Stimulated activated CD4-positive, alpha-beta T cell treated with anti-CD3 and anti-CD28 coated beads, Interleukin-1b, Interleukin-23, amount 100 ng/mL, for 24 hours (primary cell): ENCODE data around the gene RUNX3.
A peak's percentile ranks its signal among the peaks of the same experiment; 100 is the strongest.

Experiments
- DNase-seq, 4 experiments: peaks; one replicate each; pipeline ENCODE4 v3.0.0-alpha.2; 2020; ENCODE audit warnings: low read depth in 4 of 4, low spot score in 1 of 4

The RUNX3 gene

DNA sequence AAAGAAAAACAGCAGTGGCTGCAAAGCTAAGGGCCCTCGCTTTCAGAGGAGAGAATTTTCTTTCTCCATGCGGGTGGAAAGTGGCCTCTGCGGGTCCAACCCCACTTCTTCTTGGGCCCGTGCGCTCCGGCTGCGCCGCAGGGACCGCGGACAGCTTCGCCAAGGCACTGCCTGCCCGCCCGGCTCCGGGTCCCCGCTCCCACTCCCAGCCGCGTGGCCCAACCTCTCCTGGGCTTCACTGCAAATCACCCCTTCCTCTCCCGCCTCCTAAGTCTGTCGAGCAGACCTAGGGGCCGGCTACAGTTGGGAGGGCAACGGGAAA is 1.0 kb upstream of the RUNX3 start:
- DNase-seq, result no peak

DNA sequence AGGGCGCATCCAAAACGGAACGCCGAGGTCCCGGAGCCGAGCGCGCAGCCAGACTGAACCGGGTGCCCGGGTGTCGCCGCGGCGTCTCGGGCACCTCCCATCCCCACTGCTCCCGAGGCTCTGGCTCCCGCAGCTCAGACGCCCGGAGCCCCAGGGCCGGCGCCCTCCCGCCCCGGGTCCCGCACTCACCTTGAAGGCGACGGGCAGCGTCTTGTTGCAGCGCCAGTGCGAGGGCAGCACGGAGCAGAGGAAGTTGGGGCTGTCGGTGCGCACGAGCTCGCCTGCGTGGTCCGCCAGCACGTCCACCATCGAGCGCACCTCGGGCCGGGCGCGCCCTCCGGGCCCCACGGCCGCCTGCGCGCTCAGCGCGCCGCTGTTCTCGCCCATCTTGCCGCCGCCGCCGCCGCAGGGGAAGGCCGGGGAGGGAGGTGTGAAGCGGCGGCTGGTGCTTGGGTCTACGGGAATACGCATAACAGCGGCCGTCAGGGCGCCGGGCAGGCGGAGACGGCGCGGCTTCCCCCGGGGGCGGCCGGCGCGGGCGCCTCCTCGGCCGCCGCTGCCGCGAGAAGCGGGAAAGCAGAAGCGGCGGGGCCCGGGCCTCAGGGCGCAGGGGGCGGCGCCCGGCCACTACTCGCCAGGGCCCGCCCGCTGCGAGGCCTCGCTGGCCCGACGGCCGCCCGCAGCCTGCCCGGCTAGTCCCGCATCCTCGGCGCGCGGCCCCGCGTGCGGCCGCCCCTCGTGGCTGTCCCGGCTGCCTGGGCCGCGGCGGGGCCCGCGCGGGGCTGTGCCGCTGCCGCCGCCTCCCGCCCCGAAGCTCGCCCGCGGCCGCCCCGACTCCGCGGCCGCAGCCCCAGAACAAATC is 447 bp downstream of the RUNX3 start:
- peak in 1 of 4 experiments; percentile 30 for DNase-seq

DNA sequence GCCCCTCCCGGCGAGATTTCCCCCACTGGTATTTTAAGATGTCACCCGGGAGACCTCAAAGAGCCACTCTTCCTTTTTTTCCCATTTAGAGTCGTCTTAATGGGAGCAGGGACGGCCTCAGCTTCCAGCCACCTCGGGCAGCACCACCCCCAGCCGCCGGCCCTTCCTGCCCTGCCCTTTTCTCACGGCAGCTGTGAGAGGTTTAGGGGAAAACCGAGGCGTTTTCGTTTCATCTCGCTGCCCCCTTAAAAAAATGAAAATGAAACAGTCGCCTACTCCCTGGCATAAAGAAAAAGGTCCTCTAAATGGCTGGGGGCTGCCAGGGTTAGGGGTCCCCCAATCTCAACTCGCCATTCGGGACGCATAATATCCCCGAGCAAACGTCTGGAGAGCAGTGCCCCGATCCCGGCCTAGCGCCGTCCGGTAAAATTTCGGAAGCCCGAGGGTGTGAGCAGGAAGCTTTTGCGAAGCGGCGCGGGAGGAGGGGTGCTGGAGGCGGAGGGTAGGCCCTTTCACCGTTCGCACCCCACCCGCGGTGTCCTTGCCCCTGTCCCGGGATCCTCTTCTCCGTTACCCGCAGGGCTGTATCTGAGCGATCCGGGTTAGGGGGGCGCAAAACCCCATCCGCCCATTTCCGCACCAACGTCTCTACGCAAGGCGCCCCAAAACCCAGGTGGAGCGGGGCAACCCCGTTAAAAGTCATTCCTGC is 1.2 kb downstream of the RUNX3 start:
- DNase-seq, result peak in 1 of 4 experiments; percentile 36

DNA sequence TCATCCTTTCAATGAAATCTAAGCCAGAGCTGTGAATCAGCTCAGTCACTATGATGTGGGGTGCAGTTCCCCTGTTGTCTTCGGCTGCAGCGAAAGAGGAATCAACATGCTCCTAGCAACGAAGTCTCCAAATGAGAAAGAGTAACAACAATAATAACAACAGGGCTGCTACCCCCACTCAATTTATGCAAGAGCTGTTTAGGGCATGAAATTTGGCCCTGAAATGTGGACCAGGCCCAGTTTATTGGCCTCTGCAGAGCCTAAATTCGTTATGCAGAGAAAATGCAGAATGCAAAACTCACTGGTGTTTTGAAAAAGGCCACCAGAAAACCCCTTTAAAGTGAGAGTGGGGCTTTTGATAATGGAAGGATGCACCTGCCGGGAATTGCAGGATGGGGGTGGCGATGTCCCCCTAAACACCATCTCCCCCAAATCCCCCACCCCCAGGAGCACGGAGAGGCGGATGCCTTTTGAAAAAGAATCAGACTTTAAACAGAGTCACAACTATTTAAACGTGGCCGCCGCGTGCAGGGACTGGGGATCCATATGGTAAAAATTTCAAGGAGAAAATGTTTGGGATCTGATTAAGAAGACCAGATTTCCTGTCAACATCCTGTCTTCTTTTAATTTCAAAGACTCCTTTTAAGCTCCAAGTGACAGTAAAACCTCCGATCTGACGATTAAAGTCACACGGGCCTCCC is 1.9 kb downstream of the RUNX3 start:
- no peak for DNase-seq

DNA sequence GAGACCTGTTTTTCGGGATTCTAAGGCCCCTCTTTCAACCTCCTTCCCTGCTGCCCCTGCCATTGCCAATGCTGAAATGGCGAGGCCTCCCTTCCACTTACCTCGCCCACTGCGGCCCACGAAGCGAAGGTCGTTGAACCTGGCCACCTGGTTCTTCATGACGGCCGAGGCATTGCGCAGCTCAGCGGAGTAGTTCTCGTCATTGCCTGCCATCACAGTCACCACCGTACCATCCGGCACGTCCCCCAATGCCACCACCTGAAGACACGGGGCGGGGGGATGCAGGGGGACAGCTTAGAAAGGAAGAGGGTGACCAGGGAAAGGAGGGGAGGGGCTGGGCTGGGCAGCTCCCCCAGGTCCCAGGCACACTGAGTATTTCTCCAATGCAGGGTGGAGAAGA is 2.6 kb downstream of the RUNX3 start:
- DNase-seq, result no peak

DNA sequence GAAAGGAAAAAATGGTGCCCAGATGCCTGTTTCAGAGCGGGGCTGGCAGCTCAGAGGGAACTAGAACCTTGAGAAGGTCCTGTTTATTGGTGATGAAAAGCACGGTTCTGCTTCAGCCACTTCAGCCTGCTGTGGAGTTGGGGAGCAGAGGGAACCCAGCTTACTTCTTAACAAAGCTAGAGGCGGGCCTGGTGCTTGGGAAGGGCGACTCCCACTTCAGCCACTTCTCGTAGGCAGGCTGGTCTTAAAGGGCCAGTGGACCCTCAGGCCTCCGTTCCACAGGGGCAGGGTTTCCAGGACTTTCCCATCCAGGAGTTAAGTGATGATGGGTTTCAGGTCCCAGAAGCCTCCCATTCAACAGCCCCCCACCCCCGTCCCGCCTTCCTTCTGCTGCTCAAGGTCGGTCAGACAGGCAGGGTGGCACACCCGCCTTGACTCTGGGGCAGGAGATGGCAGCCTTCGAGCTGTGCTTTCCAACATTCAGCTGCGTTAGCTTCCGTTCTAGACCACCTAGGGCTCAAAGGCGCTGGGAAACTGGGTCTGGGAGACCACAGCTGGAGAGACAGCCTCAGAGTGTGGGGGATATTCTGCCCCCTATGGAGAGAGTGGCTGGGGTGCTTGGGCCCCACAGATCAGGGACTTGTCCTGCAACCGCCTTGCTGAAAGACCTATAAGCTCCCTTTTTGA is 3.4 kb downstream of the RUNX3 start:
- DNase-seq, result no peak

DNA sequence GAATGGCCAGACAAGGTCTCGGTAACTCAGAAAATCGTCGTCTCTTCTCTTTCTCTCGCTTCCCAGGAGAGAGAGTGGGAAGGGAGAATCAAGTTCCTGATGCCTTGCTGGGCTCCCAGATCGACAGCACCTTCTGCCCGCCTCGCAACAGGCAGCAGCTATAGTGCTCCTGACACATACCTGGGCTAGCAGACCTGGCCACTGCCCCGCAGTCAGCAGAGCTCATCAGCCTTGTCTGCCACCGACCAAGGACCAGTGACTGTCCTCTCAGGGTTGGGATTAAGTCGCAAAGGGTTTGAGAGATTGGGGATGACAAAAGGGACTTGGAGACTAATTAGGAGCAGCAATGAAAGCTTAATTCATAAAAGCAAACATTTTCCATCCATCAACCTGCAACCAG is 4.1 kb downstream of the RUNX3 start:
- no peak for DNase-seq

DNA sequence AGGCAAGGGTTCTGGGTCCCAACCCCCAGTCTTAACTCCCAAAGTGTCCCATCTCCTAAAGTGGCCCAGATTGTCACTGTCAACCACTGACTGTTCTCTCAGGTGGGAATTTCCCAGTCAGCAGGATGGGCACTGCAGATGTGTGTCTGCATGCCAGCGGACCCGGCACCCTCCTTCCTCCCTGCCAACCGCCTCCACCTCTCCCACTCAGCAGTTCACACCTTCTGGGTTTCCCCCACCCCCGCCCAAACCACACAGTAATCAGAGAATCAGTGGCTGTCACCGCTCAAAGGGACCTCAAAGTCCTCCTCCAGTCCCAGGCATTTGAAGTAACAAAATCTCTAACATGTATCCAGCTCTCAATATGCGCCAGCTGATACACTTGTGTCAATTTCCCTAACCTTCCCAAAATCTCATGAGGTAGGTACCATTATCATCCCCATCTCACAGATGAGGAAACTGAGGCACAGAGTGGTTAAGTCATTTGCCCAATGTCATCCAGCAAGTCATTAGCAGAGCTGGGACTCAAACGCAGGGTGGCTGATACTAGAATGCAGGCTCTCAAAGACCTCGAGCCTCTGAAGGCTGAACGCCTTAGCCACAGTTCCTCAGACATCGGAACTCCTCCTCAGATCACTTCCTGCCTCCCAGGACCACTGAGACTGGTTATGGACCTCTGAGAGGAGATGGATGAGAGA is 4.8 kb downstream of the RUNX3 start:
- DNase-seq, result peak in 3 of 4 experiments; percentile 62 to 79 (median 64)

DNA sequence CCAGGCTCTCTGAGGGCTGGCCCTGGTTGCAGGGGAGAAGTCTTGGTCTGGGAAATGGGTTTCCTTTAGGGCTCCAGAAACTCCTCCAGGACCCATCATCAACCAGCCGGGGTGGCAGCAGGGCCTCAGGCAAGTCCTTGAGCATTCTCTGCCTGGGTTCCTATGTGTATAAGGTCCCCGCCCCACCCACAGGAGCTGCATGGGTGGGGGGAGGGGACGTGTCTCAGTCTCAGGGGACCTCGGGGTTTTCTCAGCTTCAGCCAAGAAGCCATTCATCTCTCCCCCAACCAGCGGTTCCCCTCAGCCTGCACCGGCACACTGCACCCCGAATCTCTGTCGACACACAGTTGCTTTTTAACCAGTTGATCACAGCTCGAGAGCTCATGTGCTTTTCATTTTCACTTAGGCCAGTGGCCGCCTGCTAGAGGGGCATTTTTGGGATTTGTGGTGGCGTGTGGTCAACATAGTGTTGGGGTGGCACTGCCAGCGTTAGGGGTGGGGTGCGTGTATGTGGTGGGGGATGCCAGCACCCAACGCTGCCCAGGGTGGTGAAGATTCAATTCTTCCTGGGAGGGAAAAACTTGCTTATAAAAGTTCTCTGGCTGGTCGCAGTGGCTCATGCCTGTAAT is 6.5 kb downstream of the RUNX3 start:
- DNase-seq, result no peak

DNA sequence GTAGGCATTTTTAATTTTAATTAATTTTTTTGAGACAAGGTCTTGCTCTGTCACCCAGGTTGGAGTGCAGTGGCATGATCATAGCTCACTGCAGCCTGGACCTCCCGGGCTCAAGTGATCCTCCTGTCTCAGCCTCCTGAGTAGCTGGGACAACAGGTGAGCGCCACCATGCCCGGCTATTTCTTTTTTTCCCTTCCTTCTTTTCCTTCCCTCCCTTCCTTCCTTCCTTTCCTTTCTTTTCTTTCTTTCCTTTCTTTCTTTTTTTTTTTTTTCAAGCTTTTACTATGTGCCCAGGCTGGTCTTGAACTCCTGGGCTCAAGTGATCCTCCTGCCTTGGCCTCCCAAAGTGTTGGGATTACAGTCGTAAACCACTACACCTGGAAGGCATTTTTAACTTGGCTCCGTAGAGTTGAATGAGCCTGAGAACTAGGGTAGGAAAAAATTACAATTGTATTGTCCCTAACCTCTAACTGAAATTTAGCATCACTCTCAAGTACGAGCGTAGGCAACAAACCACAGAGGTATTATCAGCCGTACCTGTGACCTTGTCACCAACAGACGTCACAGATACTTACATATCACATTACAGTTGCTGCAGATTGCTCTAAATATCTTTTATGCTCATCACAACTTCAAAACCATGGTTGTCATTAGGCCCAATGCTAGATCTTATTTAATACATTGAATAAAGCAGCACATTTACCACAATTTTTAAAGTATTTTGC is 8.0 kb downstream of the RUNX3 start:
- no peak for DNase-seq

DNA sequence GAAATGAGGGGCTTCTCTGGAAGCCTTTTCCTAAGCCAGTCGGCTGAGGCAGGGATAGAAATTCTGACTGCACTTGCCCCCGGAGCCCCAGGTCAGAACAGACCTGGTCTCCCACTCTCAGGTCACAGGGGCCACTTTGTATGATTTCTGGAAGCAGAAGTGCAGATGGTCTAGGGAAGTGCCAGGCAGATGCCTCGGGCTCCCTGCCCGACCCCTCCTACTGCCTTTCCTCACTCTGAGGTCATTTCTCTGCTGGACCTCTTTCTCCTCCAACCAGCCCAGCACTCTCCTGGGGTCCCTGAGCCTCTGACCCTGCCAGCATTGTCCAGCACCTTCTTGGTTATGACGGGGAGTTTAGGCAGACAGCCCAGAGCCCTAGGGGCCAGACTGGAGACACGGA is 8.7 kb downstream of the RUNX3 start:
- no peak for DNase-seq

DNA sequence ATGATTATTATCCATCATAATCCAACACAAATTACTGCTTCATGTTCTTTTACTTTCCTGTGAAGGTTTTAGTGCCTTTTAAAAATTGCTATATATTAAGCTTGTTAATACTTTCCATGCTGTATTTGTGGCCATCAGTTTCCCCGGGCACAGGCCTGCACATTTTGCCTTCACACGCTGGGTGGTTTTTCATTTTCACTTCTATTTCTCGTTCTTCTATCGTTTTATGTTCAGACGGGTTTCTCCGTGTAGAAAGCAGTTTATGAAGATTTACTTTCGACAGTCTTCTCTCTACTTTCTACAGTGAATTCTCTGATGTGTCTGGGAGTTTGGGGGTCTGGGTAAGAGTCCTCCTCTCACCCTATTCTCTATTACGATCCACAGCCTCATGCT is 9.5 kb downstream of the RUNX3 start:
- DNase-seq, result no peak

DNA sequence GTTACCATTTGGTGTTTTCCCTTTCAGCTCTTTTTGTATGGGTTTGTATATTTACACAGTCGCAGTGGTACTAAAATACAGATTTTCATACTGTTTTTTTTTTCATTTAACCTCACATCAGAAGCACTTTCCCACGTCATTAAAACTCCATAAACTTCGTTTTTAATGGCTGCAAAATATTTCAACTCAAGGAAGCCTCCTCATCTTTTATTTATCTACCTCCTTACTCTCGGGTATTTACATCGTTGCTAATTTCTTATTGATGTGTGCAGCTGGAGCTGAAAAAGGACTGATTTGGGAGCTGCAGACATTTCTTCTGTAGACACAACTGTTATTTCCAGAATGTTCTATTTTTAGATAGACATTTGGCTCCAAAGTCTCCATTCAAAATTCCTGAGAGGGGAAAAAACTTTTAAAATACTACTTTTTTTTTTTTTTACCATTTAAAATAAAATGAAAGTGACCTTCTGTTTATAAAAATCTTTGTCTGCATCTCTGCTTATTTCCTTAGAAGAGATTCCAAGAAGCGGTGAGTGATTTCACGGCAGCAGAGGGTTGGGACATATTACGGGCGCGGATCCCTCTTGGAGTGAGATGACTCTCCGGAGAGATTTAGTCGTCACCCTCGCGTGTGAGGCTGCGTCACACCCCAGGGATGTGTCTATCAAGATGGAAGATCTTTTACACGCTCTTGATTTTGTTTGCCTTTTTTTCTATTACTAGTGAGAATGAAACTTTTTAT is 10.1 kb downstream of the RUNX3 start:
- peak in 1 of 4 experiments; percentile 43 for DNase-seq

DNA sequence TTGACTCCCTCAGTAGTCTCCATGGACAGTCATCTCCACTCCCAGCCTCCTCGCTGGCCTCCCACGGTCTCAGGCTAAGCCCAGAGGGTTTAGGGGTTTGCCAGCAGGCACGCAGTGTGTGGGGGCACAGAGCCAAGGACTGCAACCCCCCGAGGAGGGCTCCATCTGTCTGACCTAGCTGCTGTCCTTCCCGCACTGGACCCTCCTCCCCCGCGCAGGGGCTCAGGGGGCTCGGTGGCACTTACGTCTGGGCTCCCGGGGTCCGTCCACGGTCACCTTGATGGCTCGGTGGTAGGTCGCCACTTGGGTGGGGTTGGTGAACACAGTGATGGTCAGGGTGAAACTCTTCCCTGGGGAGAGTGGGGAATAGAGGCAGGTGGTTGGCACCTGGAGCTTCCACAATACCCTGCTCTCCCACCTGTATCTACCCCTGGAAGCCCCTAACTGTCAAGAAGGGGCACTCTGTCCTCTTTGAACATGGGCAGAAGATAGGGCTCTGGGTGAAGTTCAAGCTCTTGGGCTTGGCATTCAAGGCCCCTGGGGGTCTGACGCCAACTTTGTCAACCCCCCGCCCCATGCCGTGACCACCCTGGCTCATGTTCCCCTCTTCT is 11.0 kb downstream of the RUNX3 start:
- no peak for DNase-seq

DNA sequence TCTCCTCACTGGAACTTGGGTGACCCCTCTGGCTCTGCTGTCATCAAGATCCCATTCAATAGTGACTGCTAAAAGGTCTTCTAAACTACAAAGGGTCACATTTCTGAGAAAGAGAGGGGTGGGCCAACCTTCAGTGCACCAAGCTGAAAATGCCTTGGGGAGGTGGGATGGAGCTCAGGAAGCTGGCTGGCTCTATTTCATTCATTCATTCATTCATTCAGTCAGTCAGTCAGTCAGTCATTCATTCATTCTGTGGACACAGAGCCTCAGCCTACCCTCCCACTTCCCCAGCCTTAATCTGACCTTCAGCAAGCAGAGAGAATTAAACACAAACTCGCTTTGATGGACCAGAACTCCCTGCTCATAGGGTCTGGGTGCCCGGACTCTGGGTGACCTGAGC is 11.7 kb downstream of the RUNX3 start:
- no peak for DNase-seq

DNA sequence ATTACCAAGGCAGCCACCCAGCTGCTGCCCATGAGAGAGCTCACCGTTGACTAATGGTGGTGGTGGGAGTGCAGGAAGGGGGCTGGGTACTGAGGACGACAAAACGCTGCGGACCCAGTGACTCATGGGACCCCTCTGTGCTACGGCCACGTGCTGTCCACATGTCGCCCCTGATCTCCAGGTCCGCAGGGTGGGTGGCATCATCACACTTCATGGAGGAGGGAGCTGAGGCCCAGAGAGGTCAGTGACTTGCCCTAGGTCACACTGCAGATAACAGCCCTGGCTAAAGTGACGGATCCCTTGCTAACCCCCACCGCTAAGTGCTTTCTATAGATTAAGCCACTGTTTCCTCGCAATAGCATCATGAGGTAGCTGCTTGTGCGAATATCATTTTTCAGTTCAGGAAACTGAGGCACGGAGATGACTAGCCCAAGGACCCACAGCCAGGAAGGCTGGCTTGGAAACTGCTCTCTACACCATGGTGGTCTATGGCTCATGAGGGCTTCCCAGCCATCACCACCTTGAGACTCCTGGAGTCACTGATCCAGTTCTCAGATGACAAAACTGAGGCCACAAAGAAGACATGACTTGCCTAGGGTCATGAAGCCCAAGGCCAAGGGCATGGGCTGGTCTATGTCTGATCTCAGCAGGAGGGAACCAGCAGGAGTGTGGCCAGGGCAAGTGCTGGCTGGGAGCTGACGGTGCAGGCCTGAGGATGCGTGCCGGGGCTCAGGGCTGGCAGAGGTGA is 12.6 kb downstream of the RUNX3 start:
- DNase-seq, result no peak

DNA sequence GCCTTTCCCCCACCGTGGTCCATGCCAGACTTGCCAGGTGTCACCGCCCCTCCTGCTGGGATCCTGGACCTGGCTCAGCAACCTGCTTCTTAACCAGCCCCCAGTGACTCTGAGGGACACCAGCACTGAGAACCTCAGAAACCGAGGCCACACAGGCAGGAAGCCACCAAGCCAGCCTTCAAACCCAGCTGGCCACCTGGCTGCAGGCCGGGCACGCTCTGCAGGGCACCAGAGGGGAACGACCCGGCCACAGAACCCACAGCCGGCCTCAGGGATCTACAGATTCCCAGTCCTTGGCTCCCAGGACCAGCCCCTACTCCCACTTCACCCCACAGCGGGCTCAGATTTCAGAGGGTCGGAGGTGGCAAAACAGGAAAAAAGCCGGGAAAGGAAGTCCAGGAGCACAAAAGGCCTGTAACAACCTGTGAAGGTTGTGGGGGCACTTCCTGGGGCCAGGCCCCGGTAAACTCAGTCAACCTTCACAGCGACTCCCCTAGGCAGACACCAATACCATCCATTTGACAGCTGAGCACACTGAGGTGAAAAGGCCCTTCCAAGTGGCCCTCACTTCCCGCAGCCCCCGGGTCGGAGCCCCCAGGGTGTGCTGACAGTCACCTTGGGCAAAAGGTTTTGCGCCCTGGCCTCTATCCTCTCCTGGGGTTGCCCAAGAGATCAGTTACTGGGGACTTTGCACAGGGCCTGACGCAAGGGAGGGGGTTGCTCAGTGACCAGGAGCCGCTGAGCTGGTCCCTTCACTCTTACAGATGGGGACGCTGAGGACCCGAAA is 14.1 kb downstream of the RUNX3 start:
- no peak for DNase-seq
